BJ (cell line): ENCODE data around the gene ECSCR. TPM values are rescaled to one million over a fixed set of nuclear protein-coding genes. Genes with fewer than 3 reads are reported as not detected.
"Not testable (repeated sequence)": the region's sequence is repeated elsewhere in the genome, so short reads cannot be mapped to it uniquely, and the experiment has no call there.

ENCODE experiments used
- CTCF ChIA-PET: fragments of 350-600 bp; formaldehyde crosslinking; extraction: SDS; loops from one replicate; lab custom pipeline; 2021; ENCODE audit warnings: antibody characterized with exemption, inconsistent platforms; lab: Yijun Ruan, JAX
- POLR2A ChIA-PET: fragments of 300-600 bp; sonication (Branson Sonifier 250); formaldehyde crosslinking; extraction: SDS; loops from one replicate; lab custom pipeline; 2021; ENCODE audit warnings: antibody characterized with exemption; lab: Charles Lee
- DNase-seq: peaks from one replicate; pipeline ENCODE4 v3.0.0-alpha.2; 2011; ENCODE audit warnings: low read depth
- H3K27me3 ChIP-seq: 2 replicates; pipeline ENCODE4 v1.6.0; 2011; ENCODE audit warnings: low read length; ENCODE audit not compliant: control insufficient read depth, insufficient read depth
- H3K36me3 ChIP-seq: 2 replicates; pipeline ENCODE4 v1.5.1; 2011; ENCODE audit warnings: low read length; ENCODE audit not compliant: control insufficient read depth, insufficient read depth
- H3K4me3 ChIP-seq: 2 replicates; pipeline ENCODE4 v1.5.1; 2011; ENCODE audit warnings: low read depth, mild to moderate bottlenecking, control low read depth, low read length
- CTCF ChIP-seq: IDR thresholded peaks from 2 replicates; pipeline ENCODE4 v1.5.1; 2011; ENCODE audit warnings: low read depth, mild to moderate bottlenecking, control low read depth, inconsistent platforms, low read length, moderate library complexity; ENCODE audit not compliant: insufficient read depth
- polyA plus RNA-seq: library from polyadenylated mRNA; depleted of rRNA; stranded (reverse); fragments of >200 nt; gene quantifications from 2 replicates; pipeline ENCODE4 v1.2.3, GENCODE V29; 2011

ECSCR gene
- polyA plus RNA-seq, 1 experiment, result 0.38 TPM

- no peaks in the 10 kb centered on the region for H3K27me3 ChIP-seq
- 0 out of 2 replicates have a peak, but pooled peaks cover 1% of the 10 kb centered on the region for H3K36me3 ChIP-seq
- DNase-seq, result no peak
- no peak overlapping the region for H3K4me3 ChIP-seq
- POLR2A ChIA-PET, result no interaction called here
- no peak for TF ChIP-seq CTCF
- CTCF ChIA-PET, result interaction anchor here (0.6 to 3.7 kb wide), 5 partner anchors 10 to 109 kb away, joined by 3 to 19 read pairs (median 7); no protein-coding TSS in a partner anchor
These were observed 52.2 kb downstream of the ECSCR start for GRCh38 chr5:139410121-139410992.

- POLR2A ChIA-PET, H3K4me3 ChIP-seq, H3K36me3 ChIP-seq, H3K27me3 ChIP-seq, DNase-seq: not testable (repeated sequence)
- CTCF ChIA-PET, result interaction anchor here (1.0 to 3.7 kb wide), 3 partner anchors 9 to 13 kb away, joined by 3 to 19 read pairs (median 7); no protein-coding TSS in a partner anchor
These were observed 53.4 kb downstream of the ECSCR start for GRCh38 chr5:139409116-139409515.

- H3K36me3 ChIP-seq, result no peaks in the 10 kb centered on the region
- ChIA-PET CTCF (interaction anchor here (1.0 kb wide), 1 partner anchor 10 kb away, joined by 3 read pairs; no protein-coding TSS in a partner anchor), POLR2A (no interaction called here)
- H3K27me3 ChIP-seq, result no peaks in the 10 kb centered on the region
- no peak overlapping the region for H3K4me3 ChIP-seq
- TF ChIP-seq CTCF, result no peak
- DNase-seq, result no peak
These were observed 54.4 kb downstream of the ECSCR start for GRCh38 chr5:139408191-139408590.

- no peaks in the 10 kb centered on the region for H3K36me3 ChIP-seq
- no peak for DNase-seq
- CTCF ChIA-PET, result interaction anchor here (1.2 to 1.4 kb wide), 2 partner anchors 10 to 110 kb away, joined by 3 to 4 read pairs; no protein-coding TSS in a partner anchor
- POLR2A ChIA-PET, result no interaction called here
- no peak overlapping the region for H3K4me3 ChIP-seq
- TF ChIP-seq CTCF, result no peak
- no peaks in the 10 kb centered on the region for H3K27me3 ChIP-seq
These were observed 55.0 kb downstream of the ECSCR start for GRCh38 chr5:139407517-139407916.

GRCh38 chr5:139406963-139407362 is 55.6 kb downstream of the ECSCR start:
- TF ChIP-seq CTCF, result no peak

More at GRCh38 chr5:139406963-139407362, 55.6 kb downstream of the ECSCR start:
- no peak for DNase-seq
- CTCF ChIA-PET, result interaction anchor here (1.2 to 1.7 kb wide), 5 partner anchors 11 to 110 kb away, joined by 3 to 4 read pairs (median 4); no protein-coding TSS in a partner anchor
- Histone ChIP-seq H3K27me3 (no peaks in the 10 kb centered on the region), H3K4me3 (no peak overlapping the region), H3K36me3 (no peaks in the 10 kb centered on the region)
- POLR2A ChIA-PET, result no interaction called here
